K562 (cell line): ENCODE measurements around the gene ZBTB16.

Experiments used
- BHLHE40 ChIP-seq: IDR thresholded peaks from 2 replicates; pipeline ENCODE4 v1.6.1; 2011; ENCODE audit warnings: low read length, improper control_type of control experiment
- SMARCE1 ChIP-seq: fragments of 450-650 bp; IDR thresholded peaks from 2 replicates; pipeline ENCODE4 v1.7.1; 2016; ENCODE audit warnings: mild to moderate bottlenecking
- TEAD4 ChIP-seq, 2 experiments: sonication (generic) in 1 of 2; formaldehyde crosslinking in 1 of 2; IDR thresholded peaks; 2 replicates each; pipeline versions ENCODE4 v1.6.1 to v1.8.0; 2012 to 2022; ENCODE audit warnings: borderline replicate concordance in 1 of 2, inconsistent platforms in 1 of 2, low read length in 1 of 2, mild to moderate bottlenecking in 1 of 2, missing genetic modification reagents in 1 of 2
- TF ChIP-seq, protein P1 (sequence below), 2 experiments: fragments of 150-350 bp in 1 of 2; IDR thresholded peaks; 2 replicates each; pipeline ENCODE4 v1.6.1; 2012 to 2016; ENCODE audit warnings: low read depth in 2 of 2, low read length in 2 of 2, mild to moderate bottlenecking in 1 of 2, moderate library complexity in 1 of 2

DNA sequence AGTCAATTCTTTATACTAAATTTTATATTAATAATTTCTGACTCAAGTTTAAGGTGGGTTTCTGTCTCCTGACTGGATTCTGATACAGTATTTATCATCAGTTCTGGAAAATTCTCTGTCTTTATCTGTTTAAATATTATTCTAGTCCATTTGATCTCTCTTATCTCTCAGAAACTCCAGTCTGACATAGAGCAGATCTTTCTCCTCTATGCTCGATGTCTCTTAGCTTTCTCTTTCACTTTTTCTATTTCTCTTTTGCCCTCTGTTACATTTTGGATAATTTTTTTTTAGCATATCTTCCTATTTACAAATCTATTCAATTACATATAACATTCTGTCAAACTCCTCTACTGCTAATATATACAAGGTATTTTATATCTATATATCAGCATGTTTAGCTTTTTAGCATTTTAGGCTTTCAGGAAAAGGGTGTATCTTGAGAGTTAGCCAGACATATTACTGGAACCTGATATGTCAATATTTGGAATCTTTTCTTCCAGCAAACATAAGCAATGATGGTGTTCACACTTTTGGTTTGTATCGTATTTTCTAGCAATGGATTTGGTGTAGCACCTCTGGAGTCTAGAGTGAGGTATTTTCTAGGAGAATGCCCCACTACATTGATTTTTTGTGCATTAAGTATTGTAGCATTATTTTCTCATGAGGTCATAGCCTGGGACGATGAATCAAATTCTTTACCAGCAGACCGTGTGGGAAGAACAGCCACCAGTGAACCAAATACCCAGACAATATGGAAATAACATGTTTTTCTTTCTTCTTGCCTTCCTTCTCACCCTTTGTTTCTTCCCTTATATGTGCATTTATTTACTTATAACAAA is 232.6 kb downstream of the ZBTB16 start:
- TF ChIP-seq SMARCE1 (no peak), TEAD4 (IDR thresholded peaks at IDR 0.05; ENCODE audit: low read length) (no peak), TEAD4 (CRISPR knock-in tag; IDR thresholded peaks at IDR 0.05; ENCODE audit: borderline replicate concordance) (no peak), BHLHE40 (no peak)
- TF ChIP-seq, protein P1, sequence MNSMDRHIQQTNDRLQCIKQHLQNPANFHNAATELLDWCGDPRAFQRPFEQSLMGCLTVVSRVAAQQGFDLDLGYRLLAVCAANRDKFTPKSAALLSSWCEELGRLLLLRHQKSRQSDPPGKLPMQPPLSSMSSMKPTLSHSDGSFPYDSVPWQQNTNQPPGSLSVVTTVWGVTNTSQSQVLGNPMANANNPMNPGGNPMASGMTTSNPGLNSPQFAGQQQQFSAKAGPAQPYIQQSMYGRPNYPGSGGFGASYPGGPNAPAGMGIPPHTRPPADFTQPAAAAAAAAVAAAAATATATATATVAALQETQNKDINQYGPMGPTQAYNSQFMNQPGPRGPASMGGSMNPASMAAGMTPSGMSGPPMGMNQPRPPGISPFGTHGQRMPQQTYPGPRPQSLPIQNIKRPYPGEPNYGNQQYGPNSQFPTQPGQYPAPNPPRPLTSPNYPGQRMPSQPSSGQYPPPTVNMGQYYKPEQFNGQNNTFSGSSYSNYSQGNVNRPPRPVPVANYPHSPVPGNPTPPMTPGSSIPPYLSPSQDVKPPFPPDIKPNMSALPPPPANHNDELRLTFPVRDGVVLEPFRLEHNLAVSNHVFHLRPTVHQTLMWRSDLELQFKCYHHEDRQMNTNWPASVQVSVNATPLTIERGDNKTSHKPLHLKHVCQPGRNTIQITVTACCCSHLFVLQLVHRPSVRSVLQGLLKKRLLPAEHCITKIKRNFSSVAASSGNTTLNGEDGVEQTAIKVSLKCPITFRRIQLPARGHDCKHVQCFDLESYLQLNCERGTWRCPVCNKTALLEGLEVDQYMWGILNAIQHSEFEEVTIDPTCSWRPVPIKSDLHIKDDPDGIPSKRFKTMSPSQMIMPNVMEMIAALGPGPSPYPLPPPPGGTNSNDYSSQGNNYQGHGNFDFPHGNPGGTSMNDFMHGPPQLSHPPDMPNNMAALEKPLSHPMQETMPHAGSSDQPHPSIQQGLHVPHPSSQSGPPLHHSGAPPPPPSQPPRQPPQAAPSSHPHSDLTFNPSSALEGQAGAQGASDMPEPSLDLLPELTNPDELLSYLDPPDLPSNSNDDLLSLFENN (IDR thresholded peaks at IDR 0.05; ENCODE audit: low read depth in 2 of 2, low read length in 2 of 2), result no peak
